HL-60 (cell line): ENCODE results near the gene MYO1D.

Experiments used
- DNase-seq, 2 experiments: peaks; one replicate each; pipeline ENCODE4 v3.0.0-alpha.2; 2010 to 2020; ENCODE audit warnings: low read depth in 1 of 2, low spot score in 1 of 2
- H3K27ac ChIP-seq: fragments of 250-450 bp; sonication (Bioruptor Pico); replicated peaks from 2 replicates; pipeline ENCODE4 v1.5.1; 2020; ENCODE audit warnings: mild to moderate bottlenecking, moderate library complexity
- H3K27me3 ChIP-seq: fragments of 250-450 bp; sonication (Bioruptor Pico); 2 replicates; pipeline ENCODE4 v1.5.1; 2021; ENCODE audit warnings: mild to moderate bottlenecking, moderate library complexity; ENCODE audit not compliant: insufficient read depth, poor library complexity, severe bottlenecking
- H3K4me3 ChIP-seq: replicated peaks from 2 replicates; pipeline ENCODE4 v1.5.1; 2011; ENCODE audit warnings: mild to moderate bottlenecking, control low read depth, low read length; ENCODE audit not compliant: insufficient read depth
- GABPA ChIP-seq: IDR thresholded peaks from 2 replicates; pipeline ENCODE4 v1.6.1; 2012; ENCODE audit warnings: low read depth
- POLR2AphosphoS5 ChIP-seq: IDR thresholded peaks from 2 replicates; pipeline ENCODE4 v1.6.1; 2012; ENCODE audit warnings: low read depth
- SPI1 ChIP-seq: IDR thresholded peaks from 2 replicates; pipeline ENCODE4 v1.6.1; 2012; ENCODE audit warnings: low read depth, mild to moderate bottlenecking, borderline replicate concordance
- TF ChIP-seq, protein P1 (sequence below): IDR thresholded peaks from one replicate; pipeline ENCODE4 v1.5.1; 2011; ENCODE audit warnings: low read length, control low read depth, inconsistent platforms; ENCODE audit not compliant: insufficient read depth
- TF ChIP-seq, protein P2 (sequence below): IDR thresholded peaks from 2 replicates; pipeline ENCODE4 v1.6.1; 2012; ENCODE audit warnings: low read depth; ENCODE audit not compliant: insufficient replicate concordance

The MYO1D gene

DNA sequence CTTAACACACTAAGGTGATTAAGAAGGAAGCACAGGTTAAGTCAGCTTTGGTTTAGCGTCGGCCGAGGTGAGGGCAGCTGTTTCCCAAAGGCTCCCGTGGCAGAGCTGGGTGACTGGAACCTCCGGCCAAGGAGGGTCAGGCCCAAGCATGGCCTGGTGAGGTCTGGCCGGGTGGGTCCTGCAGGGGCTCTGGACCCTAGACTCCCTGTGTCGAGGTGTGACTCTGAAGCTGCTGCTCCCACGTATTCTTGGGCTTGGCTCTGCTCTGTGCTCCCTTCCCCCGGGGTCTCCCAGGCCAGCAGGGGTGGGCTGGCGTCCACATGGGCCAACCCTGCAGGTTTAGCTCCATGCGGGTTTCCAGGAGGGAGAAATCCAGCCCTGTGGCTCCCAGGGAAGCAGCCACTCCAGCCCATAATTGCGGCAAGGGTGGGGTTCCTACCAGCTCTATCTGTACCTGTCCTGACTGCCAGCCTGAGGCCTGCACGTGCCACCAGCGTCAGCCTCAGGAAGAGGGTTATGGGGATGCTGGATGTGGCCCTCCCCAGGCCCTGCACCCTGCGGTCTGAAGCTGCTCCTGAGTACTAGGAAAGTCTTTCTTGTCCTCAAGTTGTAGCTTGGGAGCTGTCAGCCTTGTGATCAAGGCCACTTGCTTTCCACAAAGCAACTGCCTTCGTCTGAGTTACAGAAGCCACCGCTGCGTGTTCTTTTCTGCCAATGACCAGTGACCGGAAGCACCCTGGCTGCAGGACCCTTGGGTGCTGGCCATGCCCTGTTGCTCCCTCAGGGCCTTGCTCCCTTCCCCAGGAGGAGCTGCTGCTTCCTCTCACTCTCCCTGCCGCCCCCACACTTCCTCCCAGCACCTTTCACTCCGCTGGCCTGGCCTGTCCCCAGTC, 385.3 kb downstream of the MYO1D start:
- Histone ChIP-seq H3K27me3 (no peaks in the 10 kb centered on the region), H3K4me3 (no peak overlapping the region), H3K27ac (no peak overlapping the region)
- TF ChIP-seq SPI1 = peak; percentile 26; the same call in 1 of the 2 replicates
- TF ChIP-seq, protein P1, sequence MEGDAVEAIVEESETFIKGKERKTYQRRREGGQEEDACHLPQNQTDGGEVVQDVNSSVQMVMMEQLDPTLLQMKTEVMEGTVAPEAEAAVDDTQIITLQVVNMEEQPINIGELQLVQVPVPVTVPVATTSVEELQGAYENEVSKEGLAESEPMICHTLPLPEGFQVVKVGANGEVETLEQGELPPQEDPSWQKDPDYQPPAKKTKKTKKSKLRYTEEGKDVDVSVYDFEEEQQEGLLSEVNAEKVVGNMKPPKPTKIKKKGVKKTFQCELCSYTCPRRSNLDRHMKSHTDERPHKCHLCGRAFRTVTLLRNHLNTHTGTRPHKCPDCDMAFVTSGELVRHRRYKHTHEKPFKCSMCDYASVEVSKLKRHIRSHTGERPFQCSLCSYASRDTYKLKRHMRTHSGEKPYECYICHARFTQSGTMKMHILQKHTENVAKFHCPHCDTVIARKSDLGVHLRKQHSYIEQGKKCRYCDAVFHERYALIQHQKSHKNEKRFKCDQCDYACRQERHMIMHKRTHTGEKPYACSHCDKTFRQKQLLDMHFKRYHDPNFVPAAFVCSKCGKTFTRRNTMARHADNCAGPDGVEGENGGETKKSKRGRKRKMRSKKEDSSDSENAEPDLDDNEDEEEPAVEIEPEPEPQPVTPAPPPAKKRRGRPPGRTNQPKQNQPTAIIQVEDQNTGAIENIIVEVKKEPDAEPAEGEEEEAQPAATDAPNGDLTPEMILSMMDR = no peak
- no peak for DNase-seq

DNA sequence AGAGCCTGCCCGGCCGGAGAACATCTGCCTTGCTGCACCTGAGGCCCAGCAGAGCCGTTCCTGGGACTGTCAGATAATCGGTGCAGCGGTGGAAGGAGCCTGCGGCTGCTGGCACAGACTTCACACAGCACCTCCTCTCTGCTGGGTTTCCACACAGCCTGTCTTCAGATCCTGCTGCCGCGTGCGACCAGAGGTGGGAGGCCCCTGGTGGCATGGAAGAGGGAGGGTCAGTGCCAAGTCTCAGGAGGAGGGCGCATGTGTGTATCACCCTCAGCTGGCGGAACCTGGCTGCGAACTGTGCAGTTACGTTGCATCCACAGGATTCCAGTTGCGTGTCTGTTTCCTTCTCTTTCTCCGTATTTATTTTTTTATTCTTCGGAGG, 386.8 kb downstream of the MYO1D start:
- Histone ChIP-seq H3K27ac (no peak overlapping the region), H3K27me3 (no peaks in the 10 kb centered on the region), H3K4me3 (no peak overlapping the region)
- TF ChIP-seq, protein P1 = no peak
- TF ChIP-seq POLR2AphosphoS5 (no peak), GABPA (no peak), SPI1 (no peak)
- TF ChIP-seq, protein P2, sequence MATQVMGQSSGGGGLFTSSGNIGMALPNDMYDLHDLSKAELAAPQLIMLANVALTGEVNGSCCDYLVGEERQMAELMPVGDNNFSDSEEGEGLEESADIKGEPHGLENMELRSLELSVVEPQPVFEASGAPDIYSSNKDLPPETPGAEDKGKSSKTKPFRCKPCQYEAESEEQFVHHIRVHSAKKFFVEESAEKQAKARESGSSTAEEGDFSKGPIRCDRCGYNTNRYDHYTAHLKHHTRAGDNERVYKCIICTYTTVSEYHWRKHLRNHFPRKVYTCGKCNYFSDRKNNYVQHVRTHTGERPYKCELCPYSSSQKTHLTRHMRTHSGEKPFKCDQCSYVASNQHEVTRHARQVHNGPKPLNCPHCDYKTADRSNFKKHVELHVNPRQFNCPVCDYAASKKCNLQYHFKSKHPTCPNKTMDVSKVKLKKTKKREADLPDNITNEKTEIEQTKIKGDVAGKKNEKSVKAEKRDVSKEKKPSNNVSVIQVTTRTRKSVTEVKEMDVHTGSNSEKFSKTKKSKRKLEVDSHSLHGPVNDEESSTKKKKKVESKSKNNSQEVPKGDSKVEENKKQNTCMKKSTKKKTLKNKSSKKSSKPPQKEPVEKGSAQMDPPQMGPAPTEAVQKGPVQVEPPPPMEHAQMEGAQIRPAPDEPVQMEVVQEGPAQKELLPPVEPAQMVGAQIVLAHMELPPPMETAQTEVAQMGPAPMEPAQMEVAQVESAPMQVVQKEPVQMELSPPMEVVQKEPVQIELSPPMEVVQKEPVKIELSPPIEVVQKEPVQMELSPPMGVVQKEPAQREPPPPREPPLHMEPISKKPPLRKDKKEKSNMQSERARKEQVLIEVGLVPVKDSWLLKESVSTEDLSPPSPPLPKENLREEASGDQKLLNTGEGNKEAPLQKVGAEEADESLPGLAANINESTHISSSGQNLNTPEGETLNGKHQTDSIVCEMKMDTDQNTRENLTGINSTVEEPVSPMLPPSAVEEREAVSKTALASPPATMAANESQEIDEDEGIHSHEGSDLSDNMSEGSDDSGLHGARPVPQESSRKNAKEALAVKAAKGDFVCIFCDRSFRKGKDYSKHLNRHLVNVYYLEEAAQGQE = no peak
- no peak for DNase-seq

DNA sequence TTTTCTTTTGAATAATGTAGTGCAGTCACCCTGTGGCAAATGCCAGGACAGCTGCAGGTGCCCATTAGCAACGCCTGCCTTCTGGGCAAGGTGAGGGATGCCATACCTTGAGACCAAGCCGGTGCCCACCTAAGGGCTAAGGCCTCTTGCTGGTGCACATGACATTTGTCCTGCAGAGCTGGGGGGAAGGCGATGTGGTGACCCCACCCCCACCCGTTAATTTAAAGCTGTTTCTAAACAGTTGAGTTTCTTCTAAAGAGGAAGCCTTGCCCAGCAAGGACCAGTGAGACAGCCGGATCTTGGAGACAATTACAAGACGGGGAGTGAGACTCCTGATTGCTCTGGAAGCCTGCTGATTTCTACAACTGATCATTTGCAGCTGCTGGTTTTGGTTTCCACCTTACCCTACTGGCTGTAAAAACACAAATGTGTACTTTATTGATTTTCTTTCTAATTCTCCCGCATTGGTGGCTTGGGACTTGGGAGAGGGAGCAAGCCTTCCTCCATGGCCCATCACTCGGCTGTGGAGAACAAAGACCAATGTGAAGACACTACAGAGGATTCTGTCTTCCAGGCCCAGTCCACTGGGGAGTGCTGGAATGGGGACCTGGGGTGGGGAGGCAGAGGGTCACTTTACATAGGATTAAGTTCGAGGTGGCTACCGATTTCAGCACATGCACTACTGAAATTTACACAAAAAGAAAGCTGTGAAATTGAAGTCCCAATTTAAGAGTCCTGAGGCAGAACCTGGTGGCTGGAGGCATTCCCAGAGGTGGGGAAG, 387.4 kb downstream of the MYO1D start:
- TF ChIP-seq GABPA (no peak), SPI1 (no peak), POLR2AphosphoS5 (no peak)
- TF ChIP-seq, protein P1 = no peak
- TF ChIP-seq, protein P2 = no peak
- no peak overlapping the region for H3K4me3 ChIP-seq
- no peak for DNase-seq
- no peak overlapping the region for H3K27ac ChIP-seq
- H3K27me3 ChIP-seq = no peaks in the 10 kb centered on the region
